DND-41 (cell line): ENCODE data around the gene ZNF212.

Experiments used
- ATAC-seq: fragments of 200-7000 bp; cut with Tn5 transposase; 3 replicates; pipeline ENCODE4 v1.9.1; 2021; ENCODE audit warnings: low read depth; ENCODE audit not compliant: insufficient read depth
- DNase-seq: peaks from one replicate; pipeline ENCODE4 v3.0.0-alpha.2; 2020
- H2AFZ ChIP-seq: 2 replicates; pipeline ENCODE4 v1.6.0; 2012; ENCODE audit warnings: low read depth, low read length
- H3K27ac ChIP-seq: 2 replicates; pipeline ENCODE4 v1.5.1; 2012; ENCODE audit warnings: low read length, inconsistent platforms
- H3K27me3 ChIP-seq: fragments of 200-600 bp; sonication (generic); 2 replicates; pipeline ENCODE4 v1.6.0; 2012; ENCODE audit warnings: low read length, mild to moderate bottlenecking, inconsistent platforms; ENCODE audit not compliant: insufficient read depth, poor library complexity
- H3K36me3 ChIP-seq: 2 replicates; pipeline ENCODE4 v1.5.1; 2012; ENCODE audit warnings: low read length, inconsistent platforms; ENCODE audit not compliant: insufficient read depth
- H3K4me1 ChIP-seq: 2 replicates; pipeline ENCODE4 v1.5.1; 2012; ENCODE audit warnings: mild to moderate bottlenecking, low read length; ENCODE audit not compliant: insufficient read depth
- H3K4me2 ChIP-seq: 2 replicates; pipeline ENCODE4 v1.6.0; 2012; ENCODE audit warnings: mild to moderate bottlenecking, moderate library complexity, low read length, inconsistent platforms; ENCODE audit not compliant: insufficient read depth
- H3K4me3 ChIP-seq, 2 experiments: fragments of 200-600 bp in 1 of 2; shearing (Covaris generic) in 1 of 2; 2 replicates each; pipeline ENCODE4 v1.5.1; 2012 to 2016; ENCODE audit warnings: inconsistent platforms in 2 of 2, low read length in 2 of 2, mild to moderate bottlenecking in 2 of 2, low read depth in 1 of 2, moderate library complexity in 1 of 2
- H3K79me2 ChIP-seq: 2 replicates; pipeline ENCODE4 v1.6.0; 2012; ENCODE audit warnings: low read length, inconsistent platforms; ENCODE audit not compliant: insufficient read depth
- H3K9ac ChIP-seq: 2 replicates; pipeline ENCODE4 v1.6.0; 2012; ENCODE audit warnings: low read depth, mild to moderate bottlenecking, inconsistent platforms, low read length, moderate library complexity
- H3K9me3 ChIP-seq: 2 replicates; pipeline ENCODE4 v1.5.1; 2012; ENCODE audit warnings: low read length, moderate library complexity, mild to moderate bottlenecking, inconsistent platforms; ENCODE audit not compliant: insufficient read depth, severe bottlenecking
- H4K20me1 ChIP-seq: 2 replicates; pipeline ENCODE4 v1.6.0; 2012; ENCODE audit warnings: low read length; ENCODE audit not compliant: insufficient read depth
- EZH2 ChIP-seq: IDR thresholded peaks from 3 replicates; pipeline ENCODE4 v1.6.1; 2012; ENCODE audit warnings: borderline replicate concordance, low read depth, mild to moderate bottlenecking, moderate library complexity, low read length, inconsistent platforms; ENCODE audit not compliant: severe bottlenecking
- TF ChIP-seq, protein P1 (sequence below): IDR thresholded peaks from 2 replicates; pipeline ENCODE4 v1.5.1; 2012; ENCODE audit warnings: borderline replicate concordance, low read length, moderate library complexity, mild to moderate bottlenecking; ENCODE audit not compliant: poor library complexity, severe bottlenecking; ENCODE audit errors: extremely low read depth

ZNF212 gene

GRCh38 chr7:149292462-149292823, 53.0 kb downstream of the ZNF212 start:
- H3K27me3 ChIP-seq, result no peaks in the 10 kb centered on the region
- DNase-seq (peak; percentile 34), ATAC-seq (peak; percentile 60)
- H3K4me2 ChIP-seq, result no peak overlapping the region
- H3K4me1 ChIP-seq, result no peaks in the 10 kb centered on the region
- no peaks in the 10 kb centered on the region for H4K20me1 ChIP-seq
- TF ChIP-seq, protein P1, sequence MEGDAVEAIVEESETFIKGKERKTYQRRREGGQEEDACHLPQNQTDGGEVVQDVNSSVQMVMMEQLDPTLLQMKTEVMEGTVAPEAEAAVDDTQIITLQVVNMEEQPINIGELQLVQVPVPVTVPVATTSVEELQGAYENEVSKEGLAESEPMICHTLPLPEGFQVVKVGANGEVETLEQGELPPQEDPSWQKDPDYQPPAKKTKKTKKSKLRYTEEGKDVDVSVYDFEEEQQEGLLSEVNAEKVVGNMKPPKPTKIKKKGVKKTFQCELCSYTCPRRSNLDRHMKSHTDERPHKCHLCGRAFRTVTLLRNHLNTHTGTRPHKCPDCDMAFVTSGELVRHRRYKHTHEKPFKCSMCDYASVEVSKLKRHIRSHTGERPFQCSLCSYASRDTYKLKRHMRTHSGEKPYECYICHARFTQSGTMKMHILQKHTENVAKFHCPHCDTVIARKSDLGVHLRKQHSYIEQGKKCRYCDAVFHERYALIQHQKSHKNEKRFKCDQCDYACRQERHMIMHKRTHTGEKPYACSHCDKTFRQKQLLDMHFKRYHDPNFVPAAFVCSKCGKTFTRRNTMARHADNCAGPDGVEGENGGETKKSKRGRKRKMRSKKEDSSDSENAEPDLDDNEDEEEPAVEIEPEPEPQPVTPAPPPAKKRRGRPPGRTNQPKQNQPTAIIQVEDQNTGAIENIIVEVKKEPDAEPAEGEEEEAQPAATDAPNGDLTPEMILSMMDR, result peak; percentile 40
- TF ChIP-seq EZH2, result no peak
- H3K9ac ChIP-seq, result no peak overlapping the region
- no peak overlapping the region for H2AFZ ChIP-seq
- no peaks in the 10 kb centered on the region for H3K79me2 ChIP-seq
- no peak overlapping the region for H3K4me3 ChIP-seq
- H3K27ac ChIP-seq, result no peak overlapping the region
- H3K9me3 ChIP-seq, result no peaks in the 10 kb centered on the region
- H3K36me3 ChIP-seq, result no peaks in the 10 kb centered on the region

DNA sequence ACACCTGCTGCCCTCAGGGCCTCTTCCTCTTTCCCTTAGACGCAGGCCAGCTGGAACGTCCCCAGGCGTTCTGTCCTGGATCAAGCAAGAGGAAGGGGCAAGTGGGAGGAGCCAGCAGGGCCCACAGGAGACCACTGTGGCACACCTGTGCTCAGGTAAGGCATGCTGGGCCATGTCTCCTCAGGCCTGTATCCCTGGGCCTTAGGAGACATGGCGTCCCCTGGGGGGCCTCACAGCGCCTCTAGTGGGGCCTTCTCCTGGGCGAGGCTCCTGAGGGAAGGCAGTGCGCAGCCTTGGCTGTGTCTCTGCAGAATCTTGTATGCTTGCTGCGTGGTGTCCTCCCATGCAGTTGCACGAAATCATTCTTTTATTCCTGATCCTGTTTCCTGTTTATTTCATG, 53.9 kb downstream of the ZNF212 start:
- DNase-seq (no peak), ATAC-seq (no peak)
- H3K79me2 ChIP-seq, result no peaks in the 10 kb centered on the region
- no peak overlapping the region for H3K27ac ChIP-seq
- no peaks in the 10 kb centered on the region for H4K20me1 ChIP-seq
- no peaks in the 10 kb centered on the region for H3K9me3 ChIP-seq
- no peak overlapping the region for H3K9ac ChIP-seq
- H2AFZ ChIP-seq, result no peak overlapping the region
- H3K4me1 ChIP-seq, result no peaks in the 10 kb centered on the region
- H3K4me2 ChIP-seq, result no peak overlapping the region
- H3K4me3 ChIP-seq, result no peak overlapping the region
- H3K27me3 ChIP-seq, result no peaks in the 10 kb centered on the region
- TF ChIP-seq, protein P1, result no peak
- no peak for TF ChIP-seq EZH2
- no peaks in the 10 kb centered on the region for H3K36me3 ChIP-seq

- H3K4me1 ChIP-seq, result no peaks in the 10 kb centered on the region
- H3K27me3 ChIP-seq, result no peaks in the 10 kb centered on the region
- no peak overlapping the region for H3K9ac ChIP-seq
- no peak overlapping the region for H3K4me3 ChIP-seq
- no peak for DNase-seq
- no peak overlapping the region for H3K27ac ChIP-seq
- H2AFZ ChIP-seq, result no peak overlapping the region
- no peaks in the 10 kb centered on the region for H3K9me3 ChIP-seq
- no peaks in the 10 kb centered on the region for H4K20me1 ChIP-seq
- no peak for ATAC-seq
- no peaks in the 10 kb centered on the region for H3K79me2 ChIP-seq
- TF ChIP-seq, protein P1, result no peak
- TF ChIP-seq EZH2, result no peak
- H3K4me2 ChIP-seq, result no peak overlapping the region
- no peaks in the 10 kb centered on the region for H3K36me3 ChIP-seq
Measured at GRCh38 chr7:149293946-149294633, 54.6 kb downstream of the ZNF212 start.
